BE2C (cell line): ENCODE data around the gene DOLPP1.

Source experiments
- DNase-seq: peaks from one replicate; pipeline ENCODE4 v3.0.0-alpha.2; 2020
- H3K27me3 ChIP-seq: fragments of 250-450 bp; sonication (Bioruptor Pico); 2 replicates; pipeline ENCODE4 v1.5.1; 2020; ENCODE audit warnings: mild to moderate bottlenecking
- H3K36me3 ChIP-seq: fragments of 250-450 bp; sonication (Bioruptor Pico); 2 replicates; pipeline ENCODE4 v1.5.1; 2020; ENCODE audit warnings: mild to moderate bottlenecking
- H3K4me1 ChIP-seq: fragments of 250-450 bp; sonication (Bioruptor Pico); 2 replicates; pipeline ENCODE4 v1.5.1; 2020
- H3K4me3 ChIP-seq: 2 replicates; pipeline ENCODE4 v1.5.1; 2011; ENCODE audit warnings: low read depth, low read length
- H3K9me3 ChIP-seq: fragments of 250-450 bp; sonication (Bioruptor Pico); 2 replicates; pipeline ENCODE4 v1.5.1; 2020
- TF ChIP-seq, protein P1 (sequence below): IDR thresholded peaks from 2 replicates; pipeline ENCODE4 v1.5.1; 2012; ENCODE audit warnings: mild to moderate bottlenecking, low read depth, low read length

The DOLPP1 gene

DNA sequence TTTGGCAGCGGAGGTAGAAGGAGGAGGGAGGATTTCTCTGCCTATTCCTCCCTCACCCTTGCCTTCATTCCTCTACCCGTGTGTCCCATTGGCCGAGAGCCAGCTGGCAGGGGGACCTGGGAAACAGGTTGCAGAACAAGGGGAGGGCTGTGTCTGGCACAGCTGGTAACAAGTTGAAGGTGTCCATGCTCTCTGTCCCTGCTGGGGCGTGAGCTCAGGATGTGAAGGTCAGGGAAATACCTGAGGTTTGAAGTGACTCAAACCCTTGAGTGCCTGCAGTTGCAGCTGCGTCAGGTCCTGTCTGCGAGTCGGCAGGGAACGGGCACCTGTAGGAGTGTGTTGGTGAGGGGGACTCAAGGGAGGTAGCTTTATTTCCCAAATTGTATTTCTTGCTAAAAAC lies 28.3 kb upstream of the DOLPP1 start:
- H3K4me1 ChIP-seq = no peaks in the 10 kb centered on the region
- H3K9me3 ChIP-seq = no peaks in the 10 kb centered on the region
- TF ChIP-seq, protein P1, sequence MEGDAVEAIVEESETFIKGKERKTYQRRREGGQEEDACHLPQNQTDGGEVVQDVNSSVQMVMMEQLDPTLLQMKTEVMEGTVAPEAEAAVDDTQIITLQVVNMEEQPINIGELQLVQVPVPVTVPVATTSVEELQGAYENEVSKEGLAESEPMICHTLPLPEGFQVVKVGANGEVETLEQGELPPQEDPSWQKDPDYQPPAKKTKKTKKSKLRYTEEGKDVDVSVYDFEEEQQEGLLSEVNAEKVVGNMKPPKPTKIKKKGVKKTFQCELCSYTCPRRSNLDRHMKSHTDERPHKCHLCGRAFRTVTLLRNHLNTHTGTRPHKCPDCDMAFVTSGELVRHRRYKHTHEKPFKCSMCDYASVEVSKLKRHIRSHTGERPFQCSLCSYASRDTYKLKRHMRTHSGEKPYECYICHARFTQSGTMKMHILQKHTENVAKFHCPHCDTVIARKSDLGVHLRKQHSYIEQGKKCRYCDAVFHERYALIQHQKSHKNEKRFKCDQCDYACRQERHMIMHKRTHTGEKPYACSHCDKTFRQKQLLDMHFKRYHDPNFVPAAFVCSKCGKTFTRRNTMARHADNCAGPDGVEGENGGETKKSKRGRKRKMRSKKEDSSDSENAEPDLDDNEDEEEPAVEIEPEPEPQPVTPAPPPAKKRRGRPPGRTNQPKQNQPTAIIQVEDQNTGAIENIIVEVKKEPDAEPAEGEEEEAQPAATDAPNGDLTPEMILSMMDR = no peak
- no peak for DNase-seq
- H3K27me3 ChIP-seq = no peaks in the 10 kb centered on the region
- no peak overlapping the region for H3K4me3 ChIP-seq
- H3K36me3 ChIP-seq = peaks cover 8% of the 10 kb centered on the region

DNA sequence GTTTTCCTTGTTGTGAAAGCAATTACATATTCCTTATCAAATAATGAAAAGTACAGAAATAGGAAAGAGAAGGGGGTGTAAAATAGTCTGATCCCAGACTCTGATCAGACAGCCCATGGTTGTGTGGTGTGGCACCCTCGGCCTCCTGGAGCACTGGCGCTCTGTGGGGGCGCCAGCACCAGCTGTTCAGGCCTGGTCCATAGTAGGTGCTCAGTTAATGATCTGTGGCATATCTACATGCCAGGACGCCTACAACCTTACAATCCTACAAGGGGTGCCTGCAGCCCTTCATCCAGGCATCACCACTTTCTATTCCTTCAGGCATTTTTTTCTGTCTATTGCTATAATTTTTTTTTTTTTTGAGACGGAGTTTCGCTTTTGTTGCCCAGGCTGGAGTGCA lies 27.9 kb upstream of the DOLPP1 start:
- H3K9me3 ChIP-seq = no peaks in the 10 kb centered on the region
- TF ChIP-seq, protein P1 = no peak
- no peak for DNase-seq
- H3K4me1 ChIP-seq = no peaks in the 10 kb centered on the region
- H3K4me3 ChIP-seq = no peak overlapping the region
- peaks cover 8% of the 10 kb centered on the region for H3K36me3 ChIP-seq
- no peaks in the 10 kb centered on the region for H3K27me3 ChIP-seq

DNA sequence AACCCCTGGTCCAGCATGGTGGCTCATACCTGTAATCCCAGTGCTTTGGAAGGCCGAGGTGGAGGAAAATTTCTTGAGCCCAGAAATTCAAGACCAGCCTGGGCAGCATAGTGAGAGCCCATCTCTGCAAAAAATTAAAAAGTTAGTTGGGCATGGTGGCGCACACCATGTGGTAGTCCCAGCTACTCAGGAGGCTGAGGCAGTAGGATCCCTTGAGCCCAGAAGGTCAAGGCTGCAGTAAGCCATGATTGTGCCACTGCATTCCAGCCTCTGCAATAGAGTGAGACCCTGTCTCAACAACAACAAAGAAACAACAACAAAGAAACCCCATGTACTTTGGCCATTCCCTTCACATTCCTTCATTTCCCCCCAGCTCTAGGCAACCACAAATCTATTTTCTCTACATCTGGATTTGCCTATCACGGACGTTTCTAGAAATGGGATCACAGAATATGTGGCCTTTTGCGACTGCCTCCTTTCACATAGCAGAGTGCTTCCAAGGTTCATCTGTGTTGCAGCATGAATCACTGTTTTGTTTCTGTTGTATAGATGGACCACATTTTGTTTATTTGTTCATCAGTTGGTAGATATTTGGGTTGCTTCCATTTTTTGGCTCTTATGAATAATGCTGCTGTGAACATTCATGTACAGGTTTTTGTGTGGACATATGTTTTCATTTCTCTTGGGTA lies 26.6 kb upstream of the DOLPP1 start:
- H3K27me3 ChIP-seq = no peaks in the 10 kb centered on the region
- no peaks in the 10 kb centered on the region for H3K9me3 ChIP-seq
- H3K4me1 ChIP-seq = no peaks in the 10 kb centered on the region
- TF ChIP-seq, protein P1 = no peak
- H3K4me3 ChIP-seq = no peak overlapping the region
- DNase-seq = no peak
- peaks cover 8% of the 10 kb centered on the region; the same call in 1 of the 2 replicates for H3K36me3 ChIP-seq

DNA sequence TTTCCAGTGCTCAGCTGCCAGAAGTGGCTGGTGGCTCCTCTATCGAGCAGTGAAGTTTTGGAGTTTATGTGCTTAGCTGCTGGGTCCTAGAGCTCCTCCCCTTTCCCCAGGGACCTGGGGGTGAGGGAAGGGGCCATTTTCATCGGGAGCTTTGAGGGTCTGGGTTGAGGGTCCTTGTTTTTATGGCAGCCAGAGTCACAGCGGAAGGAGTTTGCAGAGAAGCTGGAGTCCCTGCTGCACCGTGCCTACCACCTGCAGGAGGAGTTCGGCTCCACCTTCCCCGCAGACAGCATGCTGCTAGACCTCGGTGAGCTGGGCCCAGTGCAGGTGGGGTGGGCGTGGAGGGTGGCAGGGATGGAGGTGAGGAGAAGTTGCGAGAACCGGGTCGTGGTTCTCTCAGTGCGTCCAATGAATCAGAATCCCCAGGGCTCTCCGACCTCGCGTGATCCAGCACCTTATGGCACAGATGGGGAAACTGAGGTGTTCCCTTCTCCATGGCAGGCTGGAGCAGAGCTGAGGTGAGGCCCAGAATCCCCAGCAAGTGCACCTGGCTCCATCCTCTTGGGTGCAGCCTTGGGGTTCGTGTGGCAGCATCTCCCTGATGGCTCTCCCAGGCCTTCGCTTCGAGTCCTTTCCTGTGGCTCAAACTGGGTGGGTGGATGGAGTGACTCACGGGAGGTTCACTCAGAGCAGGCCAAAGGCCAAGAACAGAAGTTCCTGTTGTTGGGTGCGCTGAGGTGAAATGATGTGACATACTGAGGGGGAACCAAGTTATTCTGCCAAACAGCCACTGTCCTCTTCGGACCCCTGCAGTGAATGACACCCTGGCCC lies 21.7 kb upstream of the DOLPP1 start:
- Histone ChIP-seq H3K27me3 (no peaks in the 10 kb centered on the region), H3K4me1 (no peaks in the 10 kb centered on the region), H3K4me3 (no peak overlapping the region), H3K9me3 (no peaks in the 10 kb centered on the region), H3K36me3 (peaks cover 7% of the 10 kb centered on the region)
- TF ChIP-seq, protein P1 = no peak
- no peak for DNase-seq

DNA sequence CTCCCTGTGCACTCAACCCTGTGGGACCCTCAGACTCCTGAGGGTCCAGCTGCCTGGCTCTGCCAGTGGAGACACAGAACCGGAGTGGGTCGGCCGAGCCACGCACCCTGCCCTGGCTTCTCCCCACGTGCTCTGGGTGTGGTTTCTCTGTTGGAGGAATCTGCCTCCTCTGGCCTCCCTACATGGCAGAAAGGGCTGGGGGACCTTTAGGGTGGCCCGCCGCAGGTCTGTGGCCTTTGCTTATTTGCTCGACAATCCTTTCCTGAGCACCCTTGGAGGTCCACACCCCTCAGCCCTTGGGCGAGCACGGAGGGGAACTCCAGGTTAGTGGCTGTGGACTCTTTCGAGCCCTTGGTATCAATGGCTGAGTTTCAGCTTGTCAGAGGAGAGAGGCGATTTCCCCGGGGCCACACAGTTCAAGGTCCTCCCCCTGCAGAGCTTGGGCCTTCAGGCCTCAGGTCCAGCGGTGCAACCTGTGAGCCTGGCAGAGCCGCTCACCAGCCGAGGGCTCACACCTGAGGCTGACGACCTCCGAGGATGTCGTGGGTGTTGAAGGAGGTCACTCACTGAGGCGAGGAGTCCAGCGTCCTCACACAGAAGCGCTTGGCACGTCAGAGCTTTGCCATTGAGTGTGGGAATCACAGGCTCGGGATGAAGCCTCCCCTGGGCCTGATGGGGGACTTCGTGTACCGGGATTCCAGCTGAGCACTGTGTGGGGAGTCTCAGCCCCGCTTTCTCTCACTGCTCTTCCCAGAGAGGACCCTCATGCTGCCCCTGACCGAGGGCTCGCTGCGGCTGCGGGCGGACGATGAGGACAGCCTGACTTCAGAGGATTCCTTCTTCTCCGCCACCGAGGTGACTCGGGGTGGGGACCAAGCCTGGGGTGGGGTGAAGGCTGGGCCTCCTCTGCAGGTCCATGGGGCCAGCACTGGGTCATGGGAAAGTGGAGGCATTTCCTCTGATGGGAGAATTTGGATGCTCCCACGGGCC lies 20.8 kb upstream of the DOLPP1 start:
- H3K36me3 ChIP-seq = peaks cover 7% of the 10 kb centered on the region
- no peaks in the 10 kb centered on the region for H3K27me3 ChIP-seq
- no peaks in the 10 kb centered on the region for H3K4me1 ChIP-seq
- TF ChIP-seq, protein P1 = no peak
- H3K4me3 ChIP-seq = no peak overlapping the region
- no peak for DNase-seq
- H3K9me3 ChIP-seq = no peaks in the 10 kb centered on the region
